GM18873 (cell line): ENCODE measurements around the gene FAAH.
"Not testable (repeated sequence)": the region's sequence is repeated elsewhere in the genome, so short reads cannot be mapped to it uniquely, and the experiment has no call there.

Experiments used
- ATAC-seq: cut with Tn5 transposase; IDR thresholded peaks from one replicate; pipeline ENCODE4 v1.9.1; 2021; ENCODE audit warnings: mild to moderate bottlenecking, moderate library complexity, moderate number of reproducible peaks; ENCODE audit not compliant: unreplicated experiment, low FRiP score

Gene FAAH

GRCh38 chr1:46394108-46394871, at the start of gene FAAH:
Gene FAAH, plus strand, starts transcription at chr1:46394317. Its CDS starts 32 bp downstream, at chr1:46394349.
- ATAC-seq: no peak

GRCh38 chr1:46344481-46344880, 49.6 kb upstream of the FAAH start:
- no peak for ATAC-seq

- ATAC-seq: no peak
These were observed 48.8 kb upstream of the FAAH start for GRCh38 chr1:46345281-46345680.

- ATAC-seq: no peak
These were observed 41.8 kb upstream of the FAAH start for GRCh38 chr1:46352363-46352762.

GRCh38 chr1:46355920-46356319, 38.2 kb upstream of the FAAH start:
- not testable (repeated sequence) for ATAC-seq

- no peak for ATAC-seq
These were observed 32.0 kb upstream of the FAAH start for GRCh38 chr1:46362158-46362557.

GRCh38 chr1:46363121-46363520, 31.0 kb upstream of the FAAH start:
- no peak for ATAC-seq

- no peak for ATAC-seq
These were observed 29.5 kb upstream of the FAAH start for GRCh38 chr1:46364612-46365011.

GRCh38 chr1:46365796-46366195, 28.3 kb upstream of the FAAH start:
- ATAC-seq: not testable (repeated sequence)

GRCh38 chr1:46367072-46367471, 27.0 kb upstream of the FAAH start:
- ATAC-seq: no peak

- not testable (repeated sequence) for ATAC-seq
These were observed 26.4 kb upstream of the FAAH start for GRCh38 chr1:46367701-46368100.

- no peak for ATAC-seq
These were observed 25.3 kb upstream of the FAAH start for GRCh38 chr1:46368791-46369190.

- no peak for ATAC-seq
These were observed 24.4 kb upstream of the FAAH start for GRCh38 chr1:46369542-46370213.

- ATAC-seq: no peak
These were observed 23.9 kb upstream of the FAAH start for GRCh38 chr1:46370214-46370633.

- ATAC-seq: no peak
These were observed 21.7 kb upstream of the FAAH start for GRCh38 chr1:46372431-46372830.

- no peak for ATAC-seq
These were observed 14.1 kb upstream of the FAAH start for GRCh38 chr1:46379996-46380395.

- no peak for ATAC-seq
These were observed 13.6 kb upstream of the FAAH start for GRCh38 chr1:46380508-46380907.

GRCh38 chr1:46393510-46393909, 607 bp upstream of the FAAH start:
- no peak for ATAC-seq

- ATAC-seq: no peak
These were observed 852 bp downstream of the FAAH start for GRCh38 chr1:46394872-46395465.

- ATAC-seq: no peak
These were observed 2.6 kb downstream of the FAAH start for GRCh38 chr1:46396441-46397398.
